Measurements from ENCODE around the gene CARD11. TPM values are rescaled to one million over a fixed set of nuclear protein-coding genes. Genes with fewer than 3 reads are reported as not detected.

Gene CARD11
- not detected in 2 replicates for polyA plus RNA-seq
- not detected in 2 replicates for polyA minus RNA-seq

- no peaks in the 10 kb centered on the region for H3K9me3 ChIP-seq (ENCODE audit: low read length)
- no peaks in the 10 kb centered on the region for H3K36me3 ChIP-seq (ENCODE audit: insufficient read depth, low read length)
- no peaks in the 10 kb centered on the region for H3K9me2 ChIP-seq (ENCODE audit: insufficient read depth, low read length)
- no peak within 1 kb of the TSS for H3K4me2 ChIP-seq (ENCODE audit: low read length)
- H4K20me1 ChIP-seq (ENCODE audit: insufficient read depth): no peaks in the 10 kb centered on the region
- H2AFZ ChIP-seq (ENCODE audit: low read depth, low read length): no peak within 1 kb of the TSS
- H3K9ac ChIP-seq (ENCODE audit: low read length): no peak within 1 kb of the TSS
- no peaks in the 10 kb centered on the region for H3K79me2 ChIP-seq (replicated peaks; ENCODE audit: insufficient read depth, low read length)
- no peaks in the 10 kb centered on the region for H3F3A ChIP-seq (ENCODE audit: insufficient read depth, low read length, poor library complexity, severe bottlenecking)
- no peaks in the 10 kb centered on the region for H3K27me3 ChIP-seq (ENCODE audit: insufficient read depth, low read depth, low read length)
- no peak within 1 kb of the TSS for H3K4me3 ChIP-seq (ENCODE audit: low read length)
- TF ChIP-seq SMC3 (conservative IDR thresholded peaks at IDR 0.05; ENCODE audit: poor library complexity): no peak
- no peak for TF ChIP-seq RAD21 (conservative IDR thresholded peaks at IDR 0.05)
- TF ChIP-seq, protein P1, sequence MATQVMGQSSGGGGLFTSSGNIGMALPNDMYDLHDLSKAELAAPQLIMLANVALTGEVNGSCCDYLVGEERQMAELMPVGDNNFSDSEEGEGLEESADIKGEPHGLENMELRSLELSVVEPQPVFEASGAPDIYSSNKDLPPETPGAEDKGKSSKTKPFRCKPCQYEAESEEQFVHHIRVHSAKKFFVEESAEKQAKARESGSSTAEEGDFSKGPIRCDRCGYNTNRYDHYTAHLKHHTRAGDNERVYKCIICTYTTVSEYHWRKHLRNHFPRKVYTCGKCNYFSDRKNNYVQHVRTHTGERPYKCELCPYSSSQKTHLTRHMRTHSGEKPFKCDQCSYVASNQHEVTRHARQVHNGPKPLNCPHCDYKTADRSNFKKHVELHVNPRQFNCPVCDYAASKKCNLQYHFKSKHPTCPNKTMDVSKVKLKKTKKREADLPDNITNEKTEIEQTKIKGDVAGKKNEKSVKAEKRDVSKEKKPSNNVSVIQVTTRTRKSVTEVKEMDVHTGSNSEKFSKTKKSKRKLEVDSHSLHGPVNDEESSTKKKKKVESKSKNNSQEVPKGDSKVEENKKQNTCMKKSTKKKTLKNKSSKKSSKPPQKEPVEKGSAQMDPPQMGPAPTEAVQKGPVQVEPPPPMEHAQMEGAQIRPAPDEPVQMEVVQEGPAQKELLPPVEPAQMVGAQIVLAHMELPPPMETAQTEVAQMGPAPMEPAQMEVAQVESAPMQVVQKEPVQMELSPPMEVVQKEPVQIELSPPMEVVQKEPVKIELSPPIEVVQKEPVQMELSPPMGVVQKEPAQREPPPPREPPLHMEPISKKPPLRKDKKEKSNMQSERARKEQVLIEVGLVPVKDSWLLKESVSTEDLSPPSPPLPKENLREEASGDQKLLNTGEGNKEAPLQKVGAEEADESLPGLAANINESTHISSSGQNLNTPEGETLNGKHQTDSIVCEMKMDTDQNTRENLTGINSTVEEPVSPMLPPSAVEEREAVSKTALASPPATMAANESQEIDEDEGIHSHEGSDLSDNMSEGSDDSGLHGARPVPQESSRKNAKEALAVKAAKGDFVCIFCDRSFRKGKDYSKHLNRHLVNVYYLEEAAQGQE (IDR thresholded peaks at IDR 0.05; ENCODE audit: borderline replicate concordance): no peak
- no peak for TF ChIP-seq EP300 (conservative IDR thresholded peaks at IDR 0.05; ENCODE audit: poor library complexity, severe bottlenecking)
- no peak for TF ChIP-seq EZH2 (IDR thresholded peaks at IDR 0.05; ENCODE audit: borderline replicate concordance, insufficient read depth, low read length, poor library complexity, severe bottlenecking)
- TF ChIP-seq POLR2AphosphoS5 (IDR thresholded peaks at IDR 0.05): no peak
- TF ChIP-seq TAF1 (IDR thresholded peaks at IDR 0.05; ENCODE audit: low read depth): no peak
- no peak for TF ChIP-seq MXI1 (conservative IDR thresholded peaks at IDR 0.05; ENCODE audit: poor library complexity, severe bottlenecking)
- TF ChIP-seq, protein P2, sequence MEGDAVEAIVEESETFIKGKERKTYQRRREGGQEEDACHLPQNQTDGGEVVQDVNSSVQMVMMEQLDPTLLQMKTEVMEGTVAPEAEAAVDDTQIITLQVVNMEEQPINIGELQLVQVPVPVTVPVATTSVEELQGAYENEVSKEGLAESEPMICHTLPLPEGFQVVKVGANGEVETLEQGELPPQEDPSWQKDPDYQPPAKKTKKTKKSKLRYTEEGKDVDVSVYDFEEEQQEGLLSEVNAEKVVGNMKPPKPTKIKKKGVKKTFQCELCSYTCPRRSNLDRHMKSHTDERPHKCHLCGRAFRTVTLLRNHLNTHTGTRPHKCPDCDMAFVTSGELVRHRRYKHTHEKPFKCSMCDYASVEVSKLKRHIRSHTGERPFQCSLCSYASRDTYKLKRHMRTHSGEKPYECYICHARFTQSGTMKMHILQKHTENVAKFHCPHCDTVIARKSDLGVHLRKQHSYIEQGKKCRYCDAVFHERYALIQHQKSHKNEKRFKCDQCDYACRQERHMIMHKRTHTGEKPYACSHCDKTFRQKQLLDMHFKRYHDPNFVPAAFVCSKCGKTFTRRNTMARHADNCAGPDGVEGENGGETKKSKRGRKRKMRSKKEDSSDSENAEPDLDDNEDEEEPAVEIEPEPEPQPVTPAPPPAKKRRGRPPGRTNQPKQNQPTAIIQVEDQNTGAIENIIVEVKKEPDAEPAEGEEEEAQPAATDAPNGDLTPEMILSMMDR (IDR thresholded peaks at IDR 0.05; ENCODE audit: poor library complexity, severe bottlenecking): no peak
- H3K27ac ChIP-seq (ENCODE audit: low read length): no peak within 1 kb of the TSS
Measured at GRCh38 chr7:3043544-3044371, at the start of gene CARD11. TSS of gene CARD11 (minus strand) at chr7:3043867. CDS start at chr7:2958506, 85,361 bp downstream.

DNA sequence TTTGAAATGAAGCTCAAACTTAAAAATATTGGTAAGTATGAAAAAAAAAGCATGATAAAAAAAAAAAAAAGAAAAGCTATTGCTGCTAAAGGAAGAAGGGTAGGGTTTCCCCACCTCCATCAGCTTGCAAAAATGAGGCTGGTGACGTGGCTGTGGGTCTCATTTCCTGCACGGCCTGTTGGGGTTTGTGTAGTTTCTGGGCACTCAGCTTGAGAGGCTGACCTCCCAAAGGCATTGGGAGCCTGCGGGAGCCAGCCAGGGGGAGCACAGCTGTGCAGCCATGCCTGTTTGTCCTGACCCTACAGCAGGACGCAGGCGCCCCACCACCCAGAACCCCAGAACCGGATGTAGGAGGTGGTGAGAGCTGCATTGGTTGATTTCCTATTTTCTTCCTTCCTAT, 48.8 kb upstream of the CARD11 start:
- Histone ChIP-seq H3K9ac (ENCODE audit: low read length) (no peak overlapping the region), H3K9me2 (ENCODE audit: insufficient read depth, low read length) (no peaks in the 10 kb centered on the region), H3F3A (ENCODE audit: insufficient read depth, low read length, poor library complexity, severe bottlenecking) (no peaks in the 10 kb centered on the region), H3K27ac (ENCODE audit: low read length) (no peak overlapping the region), H3K4me3 (ENCODE audit: low read length) (no peak overlapping the region), H3K9me3 (ENCODE audit: low read length) (no peaks in the 10 kb centered on the region), H3K79me2 (replicated peaks; ENCODE audit: insufficient read depth, low read length) (no peaks in the 10 kb centered on the region), H2AFZ (ENCODE audit: low read depth, low read length) (no peak overlapping the region), H3K4me2 (ENCODE audit: low read length) (no peak overlapping the region), H4K20me1 (ENCODE audit: insufficient read depth) (no peaks in the 10 kb centered on the region), H3K36me3 (ENCODE audit: insufficient read depth, low read length) (no peaks in the 10 kb centered on the region), H3K27me3 (ENCODE audit: insufficient read depth, low read depth, low read length) (no peaks in the 10 kb centered on the region)
- TF ChIP-seq TAF1 (IDR thresholded peaks at IDR 0.05; ENCODE audit: low read depth) (no peak), MXI1 (conservative IDR thresholded peaks at IDR 0.05; ENCODE audit: poor library complexity, severe bottlenecking) (no peak), EZH2 (IDR thresholded peaks at IDR 0.05; ENCODE audit: borderline replicate concordance, insufficient read depth, low read length, poor library complexity, severe bottlenecking) (no peak), RAD21 (conservative IDR thresholded peaks at IDR 0.05) (no peak), EP300 (conservative IDR thresholded peaks at IDR 0.05; ENCODE audit: poor library complexity, severe bottlenecking) (no peak), SMC3 (conservative IDR thresholded peaks at IDR 0.05; ENCODE audit: poor library complexity) (no peak)
- TF ChIP-seq, protein P1 (IDR thresholded peaks at IDR 0.05; ENCODE audit: borderline replicate concordance): no peak
- TF ChIP-seq, protein P2 (IDR thresholded peaks at IDR 0.05; ENCODE audit: poor library complexity, severe bottlenecking): no peak
